HK-2 (cell line): ENCODE results near the gene FIGNL2.
A peak's percentile ranks its signal among the peaks of the same experiment; 100 is the strongest.

Experiments
- DNase-seq: peaks from one replicate; pipeline ENCODE4 v3.0.0-alpha.2; 2018; ENCODE audit not compliant: unreplicated experiment

FIGNL2 gene

GRCh38 chr12:51855586-51856428 is 7.3 kb upstream of the FIGNL2 start:
- DNase-seq: no peak

GRCh38 chr12:51852404-51853137 is 4.1 kb upstream of the FIGNL2 start:
- DNase-seq: no peak

GRCh38 chr12:51851413-51852124 is 3.1 kb upstream of the FIGNL2 start:
- DNase-seq: no peak

- no peak for DNase-seq
Observed at GRCh38 chr12:51850965-51851299, 2.4 kb upstream of the FIGNL2 start.

DNA sequence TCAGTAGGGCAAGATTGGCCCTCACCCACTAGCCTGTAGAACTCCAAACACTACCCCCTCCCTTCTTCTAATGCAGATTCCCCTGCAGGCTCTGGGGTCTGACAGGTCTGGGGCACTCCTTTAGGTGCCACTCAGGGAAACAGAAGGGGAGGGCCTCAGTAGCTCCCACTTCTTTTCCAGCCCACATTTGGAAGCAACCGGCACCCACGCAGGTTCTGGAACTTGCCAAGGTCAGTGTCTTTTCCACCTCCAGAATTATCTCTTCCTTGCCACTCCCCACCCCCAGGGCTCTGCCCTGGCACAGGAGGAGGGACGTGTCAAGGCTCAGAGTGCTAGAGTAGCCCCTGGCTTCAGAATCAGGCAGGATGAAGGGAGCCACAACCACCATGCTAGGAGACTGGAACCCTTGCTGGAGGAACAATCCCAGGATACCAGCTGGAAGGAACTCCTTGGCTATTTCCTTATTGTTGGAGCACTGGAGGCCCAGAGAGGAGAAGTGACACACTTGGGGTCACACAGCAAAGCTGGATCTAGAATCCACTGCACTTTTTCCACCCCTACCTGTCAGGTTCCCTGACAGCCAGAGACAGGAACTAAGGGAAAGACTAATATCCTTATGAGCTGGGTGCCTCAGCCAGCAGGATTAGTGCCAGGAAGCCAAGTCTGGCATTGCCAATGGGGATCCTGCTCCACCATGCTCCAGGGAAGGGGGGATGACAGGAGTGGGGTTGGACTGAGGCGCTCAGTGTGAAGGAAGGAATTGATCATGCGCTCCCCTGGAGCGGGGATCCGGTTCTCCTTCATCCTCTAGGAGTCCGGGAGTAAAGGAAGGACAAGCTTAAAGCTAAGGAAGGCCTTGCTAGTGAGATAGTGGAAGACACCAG is 1.8 kb upstream of the FIGNL2 start:
- no peak for DNase-seq

DNA sequence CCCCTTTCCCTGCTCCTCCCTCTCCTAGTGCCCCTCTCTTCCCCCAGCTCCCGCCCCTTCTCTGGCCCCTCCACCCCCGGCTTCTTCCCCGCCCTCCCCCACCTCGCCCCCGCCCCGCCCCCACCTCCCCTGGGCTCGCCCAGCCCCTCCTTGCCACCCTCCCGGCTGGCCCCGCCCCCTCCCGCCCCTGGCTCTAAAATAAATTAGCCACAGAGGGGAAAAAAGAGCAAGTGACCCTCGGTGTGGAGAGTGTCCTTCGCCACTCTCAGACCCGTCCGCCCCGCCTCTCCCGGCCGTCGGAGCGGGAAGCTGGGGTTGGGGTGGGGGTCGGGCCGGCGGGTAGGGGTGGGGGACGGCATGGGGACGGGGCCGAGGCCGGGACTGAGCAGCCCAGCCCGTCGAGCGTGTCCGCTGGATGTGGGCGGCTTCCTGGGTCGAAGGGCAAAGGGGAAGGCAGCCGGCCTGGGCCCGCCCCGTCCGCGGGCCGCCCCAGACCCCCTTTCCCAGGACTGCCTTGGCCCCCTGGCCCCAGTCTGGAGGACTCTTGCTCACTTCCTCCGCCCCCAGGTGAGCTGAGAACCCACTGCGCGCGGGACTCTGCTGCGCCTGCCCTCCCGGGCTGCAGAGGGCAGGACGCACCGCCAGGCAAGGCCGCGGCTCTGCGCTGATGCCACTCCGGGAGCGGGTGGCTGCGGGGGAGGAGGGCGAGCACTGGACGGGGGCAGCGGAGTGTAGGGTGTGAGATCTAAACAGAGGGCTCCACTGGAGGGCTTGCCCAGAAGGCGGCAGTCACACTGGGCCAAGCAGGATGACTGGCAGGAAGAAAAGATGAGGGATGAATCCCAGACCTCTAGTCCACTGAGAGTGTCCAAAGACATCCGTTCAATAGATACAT is 570 bp upstream of the FIGNL2 start:
- peak; percentile 53 for DNase-seq

- peak; percentile 44 for DNase-seq
Observed at GRCh38 chr12:51847643-51848325, 734 bp downstream of the FIGNL2 start.

DNA sequence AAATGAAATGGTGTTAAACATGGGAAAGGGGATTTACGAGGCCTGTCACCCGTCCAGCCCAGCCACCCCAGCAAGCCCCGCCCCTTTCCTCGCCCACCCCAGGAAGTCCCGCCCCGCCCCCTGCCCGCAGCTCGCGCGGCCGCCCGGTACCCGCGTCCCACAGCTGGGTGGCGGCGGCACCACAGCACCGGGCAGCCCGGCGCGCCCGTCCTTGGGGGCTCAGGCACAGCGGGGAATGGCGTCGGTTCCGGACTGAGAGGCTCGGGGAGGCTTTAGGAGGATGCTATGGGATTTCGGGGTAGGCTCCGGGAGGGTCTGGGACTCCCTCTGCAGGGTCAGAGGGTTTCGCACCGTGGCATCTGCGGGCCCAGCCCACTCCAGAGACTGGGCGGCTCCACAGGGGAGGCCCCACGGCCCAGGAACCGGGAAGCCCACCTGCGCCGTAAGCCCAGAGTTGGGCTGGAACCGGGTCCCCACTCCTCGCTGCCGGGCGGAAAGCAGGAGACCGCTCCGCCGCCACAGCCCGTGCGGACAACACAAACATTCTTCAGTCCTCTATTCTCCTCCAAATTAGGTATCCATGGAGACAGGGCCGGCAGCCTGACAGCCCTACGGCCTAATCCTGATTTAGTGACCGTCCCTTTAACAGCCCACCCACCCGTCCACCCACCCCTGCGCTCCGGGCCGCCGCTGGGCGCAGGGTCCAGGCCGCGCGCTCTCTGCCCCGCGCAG is 1.4 kb downstream of the FIGNL2 start:
- no peak for DNase-seq

GRCh38 chr12:51846271-51846691 is 2.2 kb downstream of the FIGNL2 start:
- DNase-seq: no peak

GRCh38 chr12:51845482-51845881 is 3.0 kb downstream of the FIGNL2 start:
- no peak for DNase-seq

DNA sequence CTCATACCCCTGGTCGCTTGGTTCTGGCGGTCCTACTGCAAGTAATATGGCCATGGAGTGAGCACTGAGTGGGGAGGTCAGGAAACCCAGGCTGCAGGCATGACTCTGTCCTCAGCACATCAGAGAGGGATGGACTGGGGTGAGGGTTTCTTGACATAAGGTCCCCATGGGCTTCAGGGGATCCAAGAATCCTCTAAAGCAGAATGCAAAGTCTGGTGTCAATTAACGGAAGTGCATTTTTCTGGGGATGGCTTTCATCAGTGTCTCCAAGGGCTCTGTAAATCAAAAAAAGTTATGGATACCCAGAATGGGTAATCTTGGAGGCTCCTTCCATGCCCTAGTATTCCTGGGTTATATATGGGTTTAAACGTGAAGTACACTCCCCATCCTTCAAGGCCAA is 3.7 kb downstream of the FIGNL2 start:
- no peak for DNase-seq

DNA sequence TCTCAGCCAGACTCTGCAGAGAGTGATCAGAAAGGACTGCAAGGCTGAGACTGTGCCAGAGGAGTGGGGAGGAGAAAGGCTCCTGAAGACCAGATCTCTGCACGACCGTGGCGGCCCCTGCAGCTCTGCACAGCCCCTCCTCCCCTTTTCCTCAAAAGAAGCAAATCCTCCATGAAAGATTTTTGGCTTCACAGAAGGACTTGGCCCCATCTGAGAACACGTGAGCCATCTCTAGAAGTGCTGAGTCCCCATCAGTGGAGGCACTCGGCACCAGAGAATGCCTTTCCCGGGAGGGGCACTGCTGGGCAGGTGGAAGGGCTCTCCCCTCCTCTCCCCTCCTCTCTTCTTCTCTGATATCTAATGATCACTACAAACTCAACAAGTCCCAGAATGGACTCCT is 6.8 kb downstream of the FIGNL2 start:
- DNase-seq: no peak

- DNase-seq: no peak
Observed at GRCh38 chr12:51840966-51841365, 7.6 kb downstream of the FIGNL2 start.

DNA sequence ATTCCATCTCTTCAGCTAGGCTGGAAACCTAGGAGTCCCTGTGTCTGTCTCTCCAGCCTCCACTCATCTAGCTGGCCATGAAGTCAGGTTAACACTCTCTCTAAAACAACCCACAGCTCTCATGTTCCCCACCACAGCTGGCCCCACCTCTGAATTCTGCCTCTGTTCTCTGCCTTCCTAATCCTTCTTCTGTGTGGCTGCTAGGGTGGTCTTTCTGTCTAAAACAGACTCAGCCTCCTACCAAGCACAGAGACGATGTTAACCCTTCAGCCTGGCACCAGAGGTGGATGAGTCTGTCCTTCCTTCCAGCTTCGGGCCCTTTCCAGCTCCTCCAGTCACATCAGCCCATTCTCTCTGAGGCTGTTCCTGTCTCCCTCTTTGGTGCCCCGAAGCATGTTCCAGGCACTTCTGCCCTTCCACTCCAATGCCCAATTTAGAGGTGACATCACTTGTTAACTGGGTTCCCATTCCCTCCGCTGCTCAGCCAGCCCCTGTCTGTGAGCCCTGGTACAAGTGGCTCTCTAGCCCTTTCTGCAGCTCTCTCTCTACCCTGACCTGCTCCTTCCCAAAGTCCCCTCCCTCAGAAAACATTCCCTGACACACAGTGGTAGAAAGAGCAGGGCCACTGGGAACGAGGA is 9.1 kb downstream of the FIGNL2 start:
- DNase-seq: no peak

DNA sequence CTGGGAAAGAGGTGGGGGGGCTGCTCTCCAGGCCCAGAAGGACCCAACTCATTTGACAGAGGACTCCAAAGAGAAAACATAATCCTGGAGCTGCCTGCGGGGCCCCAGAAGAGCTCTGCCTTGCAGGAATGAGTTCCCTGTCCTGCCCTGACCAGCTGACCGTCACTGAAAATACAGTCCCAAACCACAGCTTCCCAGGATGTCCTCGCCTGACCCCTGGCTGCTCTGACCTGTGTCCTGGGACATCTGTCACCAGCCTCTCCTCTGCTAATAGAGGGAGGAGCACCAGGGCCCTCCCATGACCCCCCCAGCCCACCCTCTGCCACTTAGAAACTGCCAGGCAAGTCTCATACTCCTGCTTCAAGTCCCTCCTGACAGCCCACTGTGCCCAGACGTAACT is 9.8 kb downstream of the FIGNL2 start:
- no peak for DNase-seq

GRCh38 chr12:51838036-51838435 is 10.5 kb downstream of the FIGNL2 start:
- no peak for DNase-seq

DNA sequence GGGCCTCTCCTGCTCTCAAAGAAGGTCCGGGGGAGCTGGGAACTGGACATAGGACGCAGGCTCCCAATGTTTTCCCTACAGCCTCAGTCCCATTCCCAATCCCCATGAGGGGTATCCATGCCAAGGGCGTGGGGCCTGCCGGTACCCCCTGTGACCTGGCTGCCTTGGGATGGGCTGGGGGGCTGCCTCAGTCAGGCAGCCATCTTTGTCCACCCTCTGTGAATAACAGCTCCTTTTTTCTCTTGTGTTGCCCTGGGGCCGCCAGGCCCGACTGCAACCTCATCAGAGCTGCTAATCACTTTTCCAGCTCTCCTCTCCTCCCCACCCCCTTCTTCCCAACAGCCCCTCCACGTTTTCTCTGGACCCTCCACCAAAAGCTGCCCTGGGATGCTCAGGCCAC is 11.2 kb downstream of the FIGNL2 start:
- DNase-seq: no peak

GRCh38 chr12:51836827-51837173 is 11.7 kb downstream of the FIGNL2 start:
- DNase-seq: no peak
